ENCODE measurements around the gene SNX30. TPM values are rescaled to one million over a fixed set of nuclear protein-coding genes. Genes with fewer than 3 reads are reported as not detected.

Gene SNX30
- total RNA-seq, 1 donor from 2014 or later = 10.7 TPM

DNA sequence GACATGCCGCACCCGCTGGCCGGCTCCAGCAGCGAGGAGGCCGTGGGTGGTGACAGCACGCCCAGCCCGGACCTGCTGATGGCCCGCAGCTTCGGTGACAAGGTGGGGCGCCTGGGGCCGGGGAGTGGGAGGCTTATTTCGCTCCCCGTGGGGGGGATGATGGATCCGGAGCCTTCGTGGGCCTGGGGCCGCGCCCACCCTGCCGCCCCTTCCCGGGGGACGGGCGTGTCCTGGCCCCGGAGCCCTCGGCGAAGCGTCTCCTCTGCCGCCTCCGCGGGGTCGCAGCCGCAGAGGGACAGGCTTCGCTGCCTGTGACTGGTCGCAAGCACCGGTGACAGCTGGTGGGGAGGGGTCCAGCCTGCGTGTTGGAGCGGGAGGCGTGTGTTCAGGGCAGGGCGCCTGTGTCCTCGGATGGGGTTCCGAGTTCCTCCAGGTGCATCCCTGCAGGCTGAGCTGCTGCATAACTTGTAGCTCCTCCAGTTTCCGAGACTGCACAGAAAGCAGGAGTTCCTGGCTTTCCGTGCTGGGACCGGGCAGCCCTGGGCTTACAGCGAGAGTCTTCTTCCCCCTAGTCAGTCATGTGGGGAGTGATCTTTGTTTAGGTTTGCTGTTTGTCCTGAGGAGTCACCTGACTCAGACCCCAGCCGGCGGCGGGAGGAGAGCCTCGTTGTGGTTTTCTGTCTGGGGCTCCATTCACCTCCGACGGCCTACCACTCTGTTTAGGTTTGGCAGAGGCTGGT, 666 bp downstream of the SNX30 start:
- intact Hi-C loops (cut with DNase I) = no loop called here
- peak; percentile 68 for DNase-seq (ENCODE audit: low spot score)
- ATAC-seq = peak; percentile 33

DNA sequence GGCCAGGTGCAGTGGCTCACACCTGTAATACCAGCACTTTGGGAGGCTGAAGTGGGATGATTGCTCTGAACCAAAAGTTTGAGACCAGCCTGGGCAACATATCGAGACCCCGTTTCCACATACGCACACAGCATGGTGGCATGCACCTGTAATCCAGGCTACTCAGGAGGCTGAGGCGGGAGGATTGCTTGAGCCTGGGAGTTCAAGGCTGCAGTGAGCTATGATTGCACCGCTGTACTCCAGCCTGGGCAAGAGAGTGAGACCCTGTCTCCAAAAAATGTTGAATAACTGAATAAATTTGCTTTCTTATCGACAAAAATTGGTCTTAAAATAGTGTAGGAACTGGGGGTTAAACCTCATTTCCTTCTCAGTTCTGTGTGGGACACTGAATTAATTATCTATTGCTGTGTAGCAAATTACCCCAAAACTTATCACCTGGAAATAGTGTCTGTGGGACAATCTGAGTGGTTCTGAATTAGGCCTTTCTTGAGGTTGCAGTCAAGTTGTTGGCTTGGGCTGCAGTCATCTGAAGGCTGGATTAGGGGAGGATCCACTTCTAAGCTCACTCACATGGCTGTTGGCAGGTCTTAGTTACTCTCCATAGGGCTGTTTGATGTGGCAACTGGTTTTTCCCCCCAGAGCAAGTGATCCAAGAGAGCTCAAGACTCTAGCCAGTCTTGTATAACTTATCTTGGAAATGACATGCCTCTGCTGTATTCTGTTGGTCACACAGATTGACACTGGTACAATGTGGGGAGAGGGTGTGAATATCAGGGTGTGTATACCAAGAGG, 2.0 kb downstream of the SNX30 start:
- intact Hi-C loops (cut with DNase I) = no loop called here
- ATAC-seq (no peak), DNase-seq (ENCODE audit: low spot score) (no peak)

DNA sequence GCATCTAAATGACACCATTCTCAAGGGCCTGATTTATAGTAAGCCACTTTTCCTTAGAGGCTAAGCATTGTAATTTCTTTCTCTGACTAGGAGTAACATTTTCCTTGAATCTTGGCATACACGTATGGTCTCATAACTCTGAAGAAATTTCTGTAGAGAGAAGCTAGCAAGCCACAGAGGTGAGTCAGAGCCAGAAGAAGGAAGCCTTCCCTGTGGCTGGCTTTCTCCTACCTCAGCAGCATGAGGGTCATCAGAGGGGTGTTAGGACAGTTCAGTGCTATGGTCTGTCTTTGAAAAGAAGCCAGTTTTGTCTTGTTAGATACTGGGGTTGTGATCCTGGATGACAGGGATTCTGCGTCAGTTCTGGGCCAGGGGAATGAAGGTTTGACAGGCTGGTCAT, 3.2 kb downstream of the SNX30 start:
- intact Hi-C loops (cut with DNase I) = no loop called here
- no peak for ATAC-seq
- DNase-seq (ENCODE audit: low spot score) = no peak

DNA sequence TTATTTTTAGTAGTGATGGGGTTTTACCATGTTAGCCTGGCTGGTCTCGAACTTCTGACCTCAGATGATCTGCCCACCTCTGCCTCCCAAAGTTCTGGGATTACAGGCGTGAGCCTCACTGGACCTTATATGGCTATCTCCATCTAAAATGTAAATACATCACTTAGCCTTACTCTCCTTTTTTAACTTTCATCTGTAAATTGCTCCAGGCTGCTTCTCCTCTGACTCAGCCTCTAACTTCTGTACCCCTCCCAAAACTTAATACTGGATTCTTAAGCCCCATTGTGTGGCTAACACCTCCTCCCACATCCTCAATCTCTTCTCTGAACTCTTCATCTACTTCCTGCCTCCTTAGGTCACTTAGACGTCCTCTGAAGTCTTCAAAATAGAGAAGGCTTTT, 4.0 kb downstream of the SNX30 start:
- ATAC-seq (no peak), DNase-seq (ENCODE audit: low spot score) (no peak)
- intact Hi-C loops (cut with DNase I) = no loop called here

DNA sequence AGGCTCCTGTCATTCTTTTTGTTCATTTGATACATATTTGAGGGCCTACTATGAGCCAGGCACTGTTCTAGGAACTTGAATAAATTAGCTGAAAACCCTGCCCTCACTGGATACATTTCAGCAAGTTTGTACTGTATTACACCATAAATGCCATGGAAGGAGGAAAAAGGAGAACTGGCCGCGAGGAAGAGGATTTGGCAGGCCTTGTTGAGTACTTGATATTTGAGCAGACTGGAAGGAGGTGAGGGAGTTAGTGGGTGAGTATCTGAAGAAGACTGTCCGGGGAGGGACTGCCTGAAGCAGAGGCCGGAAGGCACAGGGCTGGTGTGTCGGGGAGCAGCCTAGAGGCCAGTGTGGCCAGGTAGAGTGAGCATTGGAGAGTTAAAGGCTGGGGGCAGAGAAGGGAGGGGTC, 4.5 kb downstream of the SNX30 start:
- no peak for DNase-seq (ENCODE audit: low spot score)
- intact Hi-C loops (cut with DNase I) = no loop called here
- ATAC-seq = no peak

DNA sequence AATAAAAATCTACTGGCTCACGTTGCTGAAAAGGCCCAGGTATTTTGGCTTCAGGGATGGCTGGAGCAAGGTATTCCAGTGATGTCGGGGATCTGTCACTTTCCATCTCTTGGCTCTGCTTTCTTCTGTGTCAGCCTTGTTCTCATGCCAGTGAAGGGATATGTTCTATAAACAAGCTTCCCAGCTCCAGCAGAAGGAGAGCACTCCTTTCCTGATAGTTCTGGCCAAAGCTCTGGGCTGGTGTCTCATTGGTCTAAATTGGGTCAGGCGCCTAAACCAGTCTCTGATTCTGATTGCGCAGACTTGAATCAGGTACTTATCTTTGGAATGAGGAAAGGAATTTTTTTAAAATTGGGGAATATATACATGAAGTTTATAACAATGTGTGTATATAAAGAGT, 5.1 kb downstream of the SNX30 start:
- ATAC-seq = no peak
- intact Hi-C loops (cut with DNase I) = no loop called here

DNA sequence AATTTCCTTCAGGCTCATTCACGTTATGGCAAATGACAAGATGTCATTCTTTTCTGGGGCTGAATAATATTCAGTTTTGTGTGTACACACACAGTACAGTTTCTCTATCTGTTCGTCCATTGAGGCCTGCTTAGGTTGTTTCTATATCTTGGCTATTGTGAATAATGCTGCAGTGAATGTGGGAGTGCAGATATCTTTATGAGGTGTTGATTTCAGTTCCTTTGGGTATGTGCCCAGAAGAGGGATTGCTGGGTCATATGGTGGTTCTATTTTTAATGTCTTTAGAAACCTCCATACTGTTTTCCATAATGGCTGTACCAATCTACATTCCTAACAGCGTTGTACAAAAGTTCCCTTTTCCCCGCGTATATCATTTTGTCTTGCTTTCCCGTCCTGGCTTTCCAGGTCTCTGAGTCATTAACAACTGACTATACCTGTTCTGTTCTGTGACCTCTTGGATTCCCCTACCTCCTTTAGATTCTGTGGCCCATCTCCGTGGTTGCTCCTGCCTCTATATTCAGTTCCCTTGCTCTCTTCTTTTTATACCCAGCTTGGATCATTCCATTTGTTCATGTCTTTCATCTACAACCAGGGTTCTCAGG, 6.8 kb downstream of the SNX30 start:
- DNase-seq (ENCODE audit: low spot score) = no peak
- intact Hi-C loops (cut with DNase I) = no loop called here
- no peak for ATAC-seq

More for the DNA sequence above, 5.1 kb downstream of the SNX30 start:
- DNase-seq (ENCODE audit: low spot score) = no peak

DNA sequence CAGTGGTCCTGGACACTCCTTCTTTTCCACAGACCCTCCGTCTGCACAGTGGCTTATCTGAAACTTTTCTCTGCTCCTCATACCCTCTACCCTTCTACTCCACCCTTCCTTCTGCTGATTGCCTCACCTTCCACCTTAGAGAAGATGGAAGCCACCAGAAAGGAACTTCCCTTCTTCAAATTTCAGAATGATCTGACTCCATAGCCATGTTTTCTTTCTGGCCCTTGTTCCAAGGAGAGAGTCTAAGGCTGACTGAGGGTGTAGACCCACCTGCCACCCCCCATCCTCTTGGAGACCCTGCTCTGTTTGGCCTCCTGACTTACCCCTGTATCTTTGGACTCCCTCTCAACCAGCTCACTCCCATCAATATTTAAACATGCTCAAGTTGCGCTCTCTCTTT, 7.4 kb downstream of the SNX30 start:
- DNase-seq (ENCODE audit: low spot score) (no peak), ATAC-seq (no peak)
- intact Hi-C loops (cut with DNase I) = no loop called here

DNA sequence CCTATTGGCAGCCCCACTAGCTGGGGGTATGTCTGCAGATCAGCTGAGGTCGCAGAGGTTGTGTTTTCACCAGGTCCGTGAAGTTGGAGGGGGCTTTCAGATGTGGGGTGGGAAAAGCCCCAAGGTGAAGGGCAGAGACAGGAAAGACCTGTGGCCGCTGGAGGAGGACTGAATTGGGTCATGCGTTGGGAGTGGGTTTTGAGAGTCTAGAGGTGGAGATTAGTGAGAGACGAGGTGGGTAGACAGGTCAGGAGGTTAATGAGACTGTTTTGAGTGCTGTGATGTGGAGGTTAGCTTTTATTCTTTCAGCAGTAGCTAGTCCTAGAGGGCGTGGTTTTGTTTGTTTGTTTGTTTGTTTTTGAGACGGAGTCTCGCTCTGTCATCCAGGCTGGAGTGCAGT, 10.3 kb downstream of the SNX30 start:
- intact Hi-C loops (cut with DNase I) = no loop called here
- no peak for ATAC-seq
- no peak for DNase-seq (ENCODE audit: low spot score)

DNA sequence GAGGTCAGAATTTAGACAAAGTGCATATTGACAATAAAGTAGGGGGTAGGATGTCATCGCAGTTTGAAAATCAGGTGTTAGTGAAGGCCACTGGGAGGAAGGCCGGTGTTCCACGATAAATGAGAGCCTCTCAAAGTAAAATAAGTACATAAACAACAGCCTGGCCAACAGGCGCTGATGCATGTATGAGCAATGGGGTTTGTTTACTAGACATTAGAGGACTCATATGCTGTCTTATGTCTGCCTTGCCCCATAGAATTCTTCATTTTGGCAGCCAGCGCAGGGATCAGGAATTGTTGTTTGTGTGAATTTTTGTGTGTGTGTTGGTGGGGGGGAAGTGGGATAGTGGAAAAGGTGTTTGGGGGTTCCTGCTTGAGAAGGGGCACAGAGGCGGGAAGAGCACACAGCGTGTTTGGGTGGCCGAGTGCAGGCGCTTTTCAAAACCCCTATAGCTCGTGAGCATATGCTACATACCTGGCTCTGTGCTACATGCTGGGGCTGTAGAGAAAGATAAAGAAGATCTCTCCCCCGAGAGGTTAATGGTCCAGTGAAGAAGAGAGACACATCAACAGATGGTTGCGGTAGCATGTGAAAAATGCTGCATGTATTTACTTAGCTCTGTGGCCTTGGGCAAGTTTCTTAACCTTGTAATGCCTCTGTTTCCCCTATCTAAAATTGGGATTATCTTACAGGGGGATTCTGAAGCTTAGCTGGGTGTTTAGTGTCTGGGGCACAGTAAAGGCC, 11.5 kb downstream of the SNX30 start:
- intact Hi-C loops (cut with DNase I) = no loop called here
- no peak for ATAC-seq
- DNase-seq (ENCODE audit: low spot score) = no peak

DNA sequence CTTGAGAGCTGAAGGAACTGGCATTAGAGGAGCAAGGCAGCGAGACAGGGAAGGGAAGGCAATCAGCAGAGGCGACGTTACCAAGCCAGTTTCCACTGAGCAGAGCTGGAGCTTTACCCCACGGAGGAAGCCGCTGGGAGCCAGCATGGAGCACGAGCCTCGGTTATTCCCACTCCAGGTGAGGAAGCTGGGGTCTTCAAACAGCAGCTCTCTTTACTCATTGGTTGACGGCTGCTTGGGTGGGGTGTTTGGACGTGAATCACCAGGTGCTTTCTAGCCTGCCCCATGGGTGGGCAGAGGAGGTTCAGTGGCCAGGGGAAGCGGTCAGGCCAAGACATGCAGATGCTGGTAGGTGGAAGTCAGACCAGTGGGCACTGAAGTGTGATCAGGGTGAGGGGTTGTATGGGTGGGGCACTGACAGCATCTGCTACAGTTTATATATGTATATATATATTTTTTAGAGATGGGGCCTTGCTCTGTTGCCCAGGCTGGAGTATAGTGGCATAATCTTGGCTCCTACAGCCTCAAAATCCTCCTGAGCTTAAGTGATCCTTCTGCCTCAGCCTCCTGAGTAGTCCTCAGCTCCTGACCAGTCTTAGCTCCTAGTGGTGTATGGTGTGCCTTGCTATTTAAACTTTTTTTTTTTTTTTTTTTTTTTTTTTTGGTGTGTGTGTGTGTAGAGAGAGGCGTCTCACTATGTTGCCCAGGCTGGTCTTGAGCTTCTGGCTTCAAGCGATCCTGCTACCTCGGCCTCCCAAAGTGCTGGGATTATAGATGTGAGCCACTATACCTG, 12.4 kb downstream of the SNX30 start:
- intact Hi-C loops (cut with DNase I) = no loop called here
- no peak for ATAC-seq
- DNase-seq (ENCODE audit: low spot score) = no peak

DNA sequence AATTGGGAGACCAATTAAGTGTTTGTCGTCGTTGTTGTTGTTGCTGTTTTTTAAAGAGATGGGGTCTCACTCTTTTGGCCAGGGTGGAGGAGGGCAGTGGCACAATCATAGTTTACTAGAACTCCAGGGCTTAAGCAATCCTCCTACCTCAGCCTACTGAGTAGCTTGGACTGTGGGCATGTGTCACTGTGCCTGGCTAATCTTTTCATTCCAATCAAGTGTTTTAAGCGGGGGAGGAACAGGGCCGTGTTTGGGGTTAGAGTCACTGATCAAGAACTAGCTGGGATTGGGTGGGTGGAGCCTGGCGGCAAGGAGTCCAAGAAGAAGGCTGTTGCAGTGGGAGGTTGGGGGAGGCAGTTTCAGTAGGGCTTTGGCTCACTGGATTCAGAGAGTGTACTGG, 13.8 kb downstream of the SNX30 start:
- no peak for ATAC-seq

DNA sequence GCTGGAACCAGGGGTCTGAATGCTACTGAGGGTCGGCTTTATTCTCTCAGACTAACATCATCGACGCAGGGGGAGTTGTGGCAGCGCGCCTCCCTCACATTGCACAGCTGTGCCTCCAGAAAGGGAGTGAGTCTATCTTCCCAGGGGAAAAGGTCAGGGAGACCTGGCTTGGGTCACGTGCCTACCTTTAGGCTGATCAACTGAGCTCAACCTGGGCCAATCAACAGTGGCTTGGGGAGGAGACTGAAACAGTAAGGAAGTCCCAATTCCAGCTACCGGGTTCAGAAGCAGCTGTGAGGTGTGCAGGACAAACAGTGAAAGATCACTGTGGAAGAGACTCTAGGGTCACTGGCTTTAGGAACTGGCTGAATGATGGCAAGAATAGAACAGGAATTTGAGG, 14.3 kb downstream of the SNX30 start:
- intact Hi-C loops (cut with DNase I) = no loop called here
- no peak for DNase-seq (ENCODE audit: low spot score)
- ATAC-seq = no peak

More for the DNA sequence above, 13.8 kb downstream of the SNX30 start:
- intact Hi-C loops (cut with DNase I) = no loop called here
- no peak for DNase-seq (ENCODE audit: low spot score)

DNA sequence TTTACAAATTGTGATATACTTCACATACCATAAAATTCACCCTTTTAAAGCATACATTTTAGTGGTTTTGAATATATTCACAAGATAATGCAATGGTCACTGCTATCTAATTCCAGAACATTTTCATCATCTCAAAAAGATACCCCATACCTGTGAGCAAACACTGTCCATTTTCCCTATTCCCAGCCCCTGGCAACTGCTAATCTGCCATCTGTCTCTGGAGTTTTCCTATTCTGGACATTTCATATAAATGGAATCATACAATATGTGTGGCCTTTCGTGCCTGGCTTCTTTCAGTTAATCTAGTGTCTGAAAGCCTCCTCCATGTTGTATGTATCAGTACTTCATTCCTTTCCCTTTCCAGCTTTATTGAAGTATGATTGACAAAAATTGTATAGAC, 14.7 kb downstream of the SNX30 start:
- intact Hi-C loops (cut with DNase I) = no loop called here
- no peak for ATAC-seq
- DNase-seq (ENCODE audit: low spot score) = no peak

DNA sequence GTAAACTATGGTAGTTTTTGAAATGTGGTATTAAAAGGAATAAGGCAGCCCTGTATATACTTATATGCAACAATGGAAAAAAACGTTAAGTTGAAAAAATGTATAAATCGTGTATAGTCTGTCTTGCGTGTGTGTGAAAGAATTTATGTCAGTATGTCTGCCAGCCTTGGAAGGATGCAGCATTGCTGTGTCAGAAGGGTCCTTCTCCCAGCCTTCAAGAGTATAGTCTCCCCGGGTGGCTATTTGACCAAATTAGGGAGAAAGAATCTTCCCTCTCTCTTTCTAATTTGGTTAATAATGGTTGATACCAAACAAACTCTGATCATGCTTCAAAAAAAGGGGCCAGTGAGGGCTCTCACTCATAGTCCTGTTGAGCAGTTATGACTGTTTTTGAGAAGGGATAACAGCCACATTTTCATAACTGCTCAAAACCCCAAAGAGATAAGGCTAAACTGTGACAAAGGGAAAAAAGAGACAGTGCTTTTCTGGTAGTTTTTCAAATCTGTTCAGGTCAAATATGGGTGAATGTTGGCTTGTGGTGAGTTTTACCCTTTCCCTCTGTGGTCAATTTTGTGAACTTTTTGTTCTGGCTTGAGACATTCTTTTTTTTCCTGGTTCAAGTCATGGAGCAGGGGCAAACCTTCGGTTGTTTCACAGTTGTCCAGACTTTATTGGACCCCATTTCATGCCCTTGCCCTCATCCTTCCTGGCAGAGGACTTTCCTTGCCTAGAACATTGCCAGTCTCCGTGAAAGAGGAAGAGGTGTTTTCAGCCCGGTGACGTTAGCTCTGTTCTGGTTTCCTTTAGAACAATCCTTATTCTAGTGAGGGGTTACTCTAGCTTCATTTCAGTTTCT, 21.0 kb downstream of the SNX30 start:
- ATAC-seq = peak; percentile 41
- intact Hi-C loops (cut with DNase I) = no loop called here
- no peak for DNase-seq (ENCODE audit: low spot score)

DNA sequence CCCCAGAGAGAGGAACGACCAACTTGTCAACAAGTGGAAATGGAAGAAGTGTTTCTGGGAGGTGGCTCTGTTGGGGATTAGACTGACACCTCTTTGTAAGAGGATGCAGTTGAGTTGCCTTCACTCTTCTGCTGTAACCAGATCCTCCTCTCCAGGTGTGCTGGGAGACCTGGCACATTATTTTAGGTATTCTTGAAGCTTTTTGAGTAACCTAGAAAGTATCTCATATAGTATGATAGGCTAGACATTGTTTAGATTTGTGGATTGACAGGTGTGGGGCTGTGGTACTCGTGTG, 21.6 kb downstream of the SNX30 start:
- intact Hi-C loops (cut with DNase I) = no loop called here
- no peak for DNase-seq (ENCODE audit: low spot score)
- no peak for ATAC-seq

DNA sequence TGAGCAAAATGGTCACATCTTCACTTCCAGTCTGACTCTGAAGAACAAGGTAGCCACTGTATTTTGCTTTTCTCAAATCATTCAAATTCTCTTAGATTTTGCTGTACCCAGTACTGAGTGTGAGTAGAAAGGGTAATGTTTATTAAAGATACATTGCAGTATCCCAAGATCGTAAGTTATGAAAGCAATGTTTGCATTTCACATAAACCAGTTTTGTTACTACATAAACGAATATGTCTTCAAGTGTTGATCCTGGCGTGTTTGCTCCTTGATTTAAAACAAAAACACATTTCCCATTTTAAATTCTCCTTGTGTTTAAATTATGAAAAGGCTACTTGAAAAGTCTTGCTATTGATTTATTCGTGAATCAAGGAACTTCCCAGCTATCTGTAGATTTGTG, 22.0 kb downstream of the SNX30 start:
- DNase-seq (ENCODE audit: low spot score) = no peak
- intact Hi-C loops (cut with DNase I) = no loop called here

More for the DNA sequence above, 22.0 kb downstream of the SNX30 start:
- no peak for ATAC-seq
